Bronchial epithelial cell (primary cell): ENCODE results near the gene LAMB4. TPM values are rescaled to one million over a fixed set of nuclear protein-coding genes. Genes with fewer than 3 reads are reported as not detected.
A peak's percentile ranks its signal among the peaks of the same experiment; 100 is the strongest.

Experiments
- DNase-seq: peaks from one replicate; pipeline ENCODE4 v3.0.0-alpha.2; 2010; ENCODE audit warnings: low read depth
- FAIRE-seq: peaks from 2 replicates; lab custom pipeline; 2011; peaks lifted over from hg19 to GRCh38; lab: Jason Lieb, UNC
- H3K27me3 ChIP-seq: 2 replicates; pipeline ENCODE4 v1.5.1; 2011; ENCODE audit warnings: low read length; ENCODE audit not compliant: control insufficient read depth, insufficient read depth
- H3K36me3 ChIP-seq: 2 replicates; pipeline ENCODE4 v1.5.1; 2011; ENCODE audit warnings: low read length; ENCODE audit not compliant: control insufficient read depth, insufficient read depth
- H3K4me3 ChIP-seq: 2 replicates; pipeline ENCODE4 v1.5.1; 2011; ENCODE audit warnings: mild to moderate bottlenecking, low read depth, low read length, control low read depth
- total RNA-seq: library from RNA; depleted of rRNA; stranded (reverse); fragments of >200 nt; gene quantifications from 2 replicates; pipeline ENCODE4 v1.2.1, GENCODE V29; 2014
- TF ChIP-seq, protein P1 (sequence below): IDR thresholded peaks from 2 replicates; pipeline ENCODE4 v1.5.1; 2011; ENCODE audit warnings: mild to moderate bottlenecking, moderate library complexity, low read length, control low read depth, inconsistent platforms; ENCODE audit not compliant: insufficient read depth, severe bottlenecking

The LAMB4 gene
- total RNA-seq, 1 donor from 2014 or later, result under 0.01 TPM

DNA sequence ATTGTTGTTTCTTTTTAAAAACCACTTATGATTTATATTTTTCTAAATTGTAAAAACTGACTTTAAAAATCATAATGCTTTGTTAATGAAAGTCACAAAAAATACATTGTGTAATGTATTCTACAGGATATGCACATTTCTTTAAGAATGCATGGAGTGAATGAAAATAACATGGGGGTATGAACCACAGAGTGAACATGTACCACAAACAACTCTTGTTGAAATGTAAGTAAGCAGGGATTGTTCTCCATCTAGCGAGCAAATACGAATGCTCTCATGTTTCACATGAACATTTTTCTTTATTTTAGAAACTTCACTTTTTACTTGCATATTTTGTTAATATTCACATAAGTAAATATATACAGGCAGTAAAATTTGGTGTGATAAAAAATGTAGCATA is 35.6 kb upstream of the LAMB4 start:
- Histone ChIP-seq H3K36me3 (no peaks in the 10 kb centered on the region), H3K27me3 (peaks cover 1% of the 10 kb centered on the region), H3K4me3 (no peak overlapping the region)
- no peak for DNase-seq
- TF ChIP-seq, protein P1, sequence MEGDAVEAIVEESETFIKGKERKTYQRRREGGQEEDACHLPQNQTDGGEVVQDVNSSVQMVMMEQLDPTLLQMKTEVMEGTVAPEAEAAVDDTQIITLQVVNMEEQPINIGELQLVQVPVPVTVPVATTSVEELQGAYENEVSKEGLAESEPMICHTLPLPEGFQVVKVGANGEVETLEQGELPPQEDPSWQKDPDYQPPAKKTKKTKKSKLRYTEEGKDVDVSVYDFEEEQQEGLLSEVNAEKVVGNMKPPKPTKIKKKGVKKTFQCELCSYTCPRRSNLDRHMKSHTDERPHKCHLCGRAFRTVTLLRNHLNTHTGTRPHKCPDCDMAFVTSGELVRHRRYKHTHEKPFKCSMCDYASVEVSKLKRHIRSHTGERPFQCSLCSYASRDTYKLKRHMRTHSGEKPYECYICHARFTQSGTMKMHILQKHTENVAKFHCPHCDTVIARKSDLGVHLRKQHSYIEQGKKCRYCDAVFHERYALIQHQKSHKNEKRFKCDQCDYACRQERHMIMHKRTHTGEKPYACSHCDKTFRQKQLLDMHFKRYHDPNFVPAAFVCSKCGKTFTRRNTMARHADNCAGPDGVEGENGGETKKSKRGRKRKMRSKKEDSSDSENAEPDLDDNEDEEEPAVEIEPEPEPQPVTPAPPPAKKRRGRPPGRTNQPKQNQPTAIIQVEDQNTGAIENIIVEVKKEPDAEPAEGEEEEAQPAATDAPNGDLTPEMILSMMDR, result no peak
- FAIRE-seq, result no peak

DNA sequence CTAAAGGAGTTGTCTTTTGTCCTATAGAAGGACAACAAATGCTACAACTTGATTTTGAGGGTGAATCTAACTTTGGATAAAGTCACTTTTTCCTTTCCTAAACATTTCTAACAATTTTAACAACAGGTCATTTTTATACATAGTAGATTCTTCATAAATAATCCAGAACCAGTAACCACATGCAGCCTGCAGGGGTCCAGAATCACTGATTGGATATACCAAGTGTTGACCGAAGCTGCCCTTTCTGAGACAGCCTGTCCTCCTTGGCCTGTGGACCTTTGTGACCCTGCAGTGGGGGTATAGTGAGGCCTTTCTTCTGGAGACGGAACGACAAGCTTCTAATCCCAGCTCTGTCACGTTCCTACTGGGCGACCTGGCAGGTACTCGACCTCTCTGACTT is 34.8 kb upstream of the LAMB4 start:
- Histone ChIP-seq H3K27me3 (peaks cover 1% of the 10 kb centered on the region), H3K4me3 (no peak overlapping the region), H3K36me3 (no peaks in the 10 kb centered on the region)
- DNase-seq (no peak), FAIRE-seq (no peak)
- TF ChIP-seq, protein P1, result no peak

GRCh38 chr7:108164342-108164741 is 34.2 kb upstream of the LAMB4 start:
- FAIRE-seq, result no peak
- Histone ChIP-seq H3K4me3 (no peak overlapping the region), H3K36me3 (no peaks in the 10 kb centered on the region), H3K27me3 (peaks cover 1% of the 10 kb centered on the region)
- TF ChIP-seq, protein P1, result no peak
- no peak for DNase-seq

- no peaks in the 10 kb centered on the region for H3K36me3 ChIP-seq
- peak; percentile 79 for DNase-seq
- no peak overlapping the region for H3K4me3 ChIP-seq
- no peak for FAIRE-seq
- H3K27me3 ChIP-seq, result no peaks in the 10 kb centered on the region
- TF ChIP-seq, protein P1, result no peak
Measured at GRCh38 chr7:108158776-108159175, 28.6 kb upstream of the LAMB4 start.

DNA sequence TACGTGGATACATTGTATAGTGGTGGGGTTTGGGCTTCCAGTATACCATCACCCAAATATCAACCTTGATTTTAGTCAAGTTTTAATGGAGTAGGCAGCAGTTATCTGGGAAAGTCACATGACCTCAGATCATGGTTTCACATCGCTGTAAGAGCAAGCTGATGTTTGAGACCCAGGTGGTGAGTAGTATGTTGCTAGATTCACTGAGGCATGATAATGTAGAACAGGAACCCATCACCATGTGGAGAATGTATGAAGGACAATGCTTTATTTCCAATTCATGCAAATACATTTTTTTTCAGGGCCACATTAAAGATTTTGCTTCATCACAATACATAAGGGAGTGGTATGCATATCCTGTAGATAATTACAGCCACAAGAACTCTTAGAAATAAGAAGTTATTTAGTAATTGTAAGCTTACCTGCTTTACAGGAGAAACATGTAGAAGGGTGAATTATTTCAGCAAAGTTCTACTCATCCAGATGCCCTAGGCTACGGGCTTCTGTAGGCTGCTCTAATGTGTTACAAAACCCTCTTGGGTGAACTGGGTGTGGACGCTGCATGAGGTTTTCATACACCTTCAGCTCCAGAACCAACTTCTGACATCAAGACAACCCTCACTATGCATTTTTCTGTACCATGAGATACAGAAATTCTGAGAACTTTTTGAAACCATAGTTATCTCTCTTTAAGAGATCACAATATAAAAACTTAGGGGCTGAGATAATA is 27.6 kb upstream of the LAMB4 start:
- FAIRE-seq (no peak), DNase-seq (peak; percentile 39)
- H3K4me3 ChIP-seq, result no peak overlapping the region
- no peaks in the 10 kb centered on the region for H3K36me3 ChIP-seq
- TF ChIP-seq, protein P1, result no peak
- no peaks in the 10 kb centered on the region for H3K27me3 ChIP-seq
